ENCODE results near the gene ALOXE3.

ALOXE3 gene

GRCh38 chr17:8100763-8101162, 17.6 kb downstream of the ALOXE3 start:
- TF ChIP-seq, protein P1, sequence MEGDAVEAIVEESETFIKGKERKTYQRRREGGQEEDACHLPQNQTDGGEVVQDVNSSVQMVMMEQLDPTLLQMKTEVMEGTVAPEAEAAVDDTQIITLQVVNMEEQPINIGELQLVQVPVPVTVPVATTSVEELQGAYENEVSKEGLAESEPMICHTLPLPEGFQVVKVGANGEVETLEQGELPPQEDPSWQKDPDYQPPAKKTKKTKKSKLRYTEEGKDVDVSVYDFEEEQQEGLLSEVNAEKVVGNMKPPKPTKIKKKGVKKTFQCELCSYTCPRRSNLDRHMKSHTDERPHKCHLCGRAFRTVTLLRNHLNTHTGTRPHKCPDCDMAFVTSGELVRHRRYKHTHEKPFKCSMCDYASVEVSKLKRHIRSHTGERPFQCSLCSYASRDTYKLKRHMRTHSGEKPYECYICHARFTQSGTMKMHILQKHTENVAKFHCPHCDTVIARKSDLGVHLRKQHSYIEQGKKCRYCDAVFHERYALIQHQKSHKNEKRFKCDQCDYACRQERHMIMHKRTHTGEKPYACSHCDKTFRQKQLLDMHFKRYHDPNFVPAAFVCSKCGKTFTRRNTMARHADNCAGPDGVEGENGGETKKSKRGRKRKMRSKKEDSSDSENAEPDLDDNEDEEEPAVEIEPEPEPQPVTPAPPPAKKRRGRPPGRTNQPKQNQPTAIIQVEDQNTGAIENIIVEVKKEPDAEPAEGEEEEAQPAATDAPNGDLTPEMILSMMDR (IDR thresholded peaks at IDR 0.05; ENCODE audit: low read depth, low read length, missing control alignments), result no peak
- no peak overlapping the region for H3K4me3 ChIP-seq (replicated peaks; ENCODE audit: low read depth, low read length)
- no peak for DNase-seq (ENCODE audit: extremely low read depth, low read depth)

GRCh38 chr17:8100111-8100510, 18.2 kb downstream of the ALOXE3 start:
- TF ChIP-seq, protein P1 (IDR thresholded peaks at IDR 0.05; ENCODE audit: low read depth, low read length, missing control alignments), result no peak
- H3K4me3 ChIP-seq (replicated peaks; ENCODE audit: low read depth, low read length), result no peak overlapping the region
- DNase-seq (ENCODE audit: extremely low read depth, low read depth), result no peak

DNA sequence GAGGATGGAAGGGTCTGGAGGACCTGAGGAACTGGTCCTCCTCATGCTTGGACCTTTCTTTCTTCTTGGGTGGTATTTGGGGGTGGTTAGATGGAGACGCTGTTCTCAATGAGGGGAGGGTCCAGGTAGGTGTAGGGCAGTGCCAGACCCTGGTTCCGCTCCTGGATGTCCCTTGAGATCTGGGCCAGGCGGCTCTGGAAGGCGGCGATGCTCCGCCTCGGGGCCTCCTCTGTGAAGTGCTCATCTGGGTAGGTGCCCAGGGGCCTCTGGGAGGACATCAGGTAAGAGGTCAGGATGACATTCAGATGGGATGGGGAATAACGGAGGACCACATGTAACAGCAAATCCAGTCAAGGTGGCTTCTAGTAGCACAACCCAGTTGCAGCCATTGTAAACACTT, 21.8 kb downstream of the ALOXE3 start:
- no peak overlapping the region for H3K4me3 ChIP-seq (replicated peaks; ENCODE audit: low read depth, low read length)
- TF ChIP-seq, protein P1 (IDR thresholded peaks at IDR 0.05; ENCODE audit: low read depth, low read length, missing control alignments), result no peak
- no peak for DNase-seq (ENCODE audit: extremely low read depth, low read depth)

DNA sequence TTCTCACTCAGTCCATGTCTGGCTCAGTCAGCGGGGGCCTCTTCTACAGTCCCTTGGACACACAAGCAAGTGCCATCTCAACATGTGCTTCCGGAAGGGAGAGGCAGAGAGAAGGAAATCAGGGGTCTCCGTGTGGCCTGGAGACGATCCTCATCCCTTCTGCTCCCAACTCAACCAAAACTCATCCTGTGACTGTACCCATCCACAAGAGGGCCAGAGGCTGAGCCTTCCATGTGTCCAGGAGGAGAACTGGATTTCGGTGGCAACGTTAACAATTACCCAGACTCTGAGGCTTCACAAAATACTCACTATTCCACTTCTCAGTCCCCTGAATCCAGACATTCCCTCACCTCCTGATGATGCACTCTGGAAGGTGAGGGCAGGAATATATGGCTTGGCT, 23.0 kb downstream of the ALOXE3 start:
- H3K4me3 ChIP-seq (replicated peaks; ENCODE audit: low read depth, low read length), result no peak overlapping the region
- TF ChIP-seq, protein P1 (IDR thresholded peaks at IDR 0.05; ENCODE audit: low read depth, low read length, missing control alignments), result no peak
- no peak for DNase-seq (ENCODE audit: extremely low read depth, low read depth)

GRCh38 chr17:8091033-8091687, 27.2 kb downstream of the ALOXE3 start:
- DNase-seq (ENCODE audit: extremely low read depth, low read depth), result no peak
- no peak overlapping the region for H3K4me3 ChIP-seq (replicated peaks; ENCODE audit: low read depth, low read length)
- TF ChIP-seq, protein P1 (IDR thresholded peaks at IDR 0.05; ENCODE audit: low read depth, low read length, missing control alignments), result no peak

GRCh38 chr17:8089728-8090127, 28.6 kb downstream of the ALOXE3 start:
- no peak overlapping the region for H3K4me3 ChIP-seq (replicated peaks; ENCODE audit: low read depth, low read length)
- DNase-seq (ENCODE audit: extremely low read depth, low read depth), result no peak
- TF ChIP-seq, protein P1 (IDR thresholded peaks at IDR 0.05; ENCODE audit: low read depth, low read length, missing control alignments), result no peak

DNA sequence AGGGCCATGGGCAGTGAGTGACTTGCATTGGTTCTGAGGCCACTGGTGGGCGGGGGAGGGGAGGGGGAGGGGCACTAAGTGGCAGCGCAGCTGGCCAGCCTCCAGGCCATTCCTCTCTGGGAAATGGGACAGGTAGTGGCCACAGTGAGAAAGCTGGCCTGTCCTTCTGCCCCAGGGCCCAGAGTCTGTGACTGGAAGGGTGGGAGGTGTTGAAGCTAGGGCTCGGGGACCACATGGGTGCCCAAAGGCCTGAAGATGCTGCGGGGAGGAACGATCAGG, 30.4 kb downstream of the ALOXE3 start:
- DNase-seq (ENCODE audit: extremely low read depth, low read depth), result no peak
- H3K4me3 ChIP-seq (replicated peaks; ENCODE audit: low read depth, low read length), result no peak overlapping the region
- TF ChIP-seq, protein P1 (IDR thresholded peaks at IDR 0.05; ENCODE audit: low read depth, low read length, missing control alignments), result no peak

Measured in HFF-Myc (cell line).